PFSK-1 (cell line): ENCODE measurements around the gene HOXA4.

Source experiments
- FOXP2 ChIP-seq: optimal IDR thresholded peaks from 2 replicates; pipeline ENCODE3; 2011; ENCODE audit warnings: borderline replicate concordance, control low read depth, inconsistent platforms; ENCODE audit not compliant: insufficient read depth; ENCODE audit errors: extremely low read length, extremely low read depth
- POLR2AphosphoS5 ChIP-seq: IDR thresholded peaks from 2 replicates; pipeline ENCODE4 v1.6.1; 2012; ENCODE audit warnings: low read depth, mild to moderate bottlenecking, control low read depth, low read length, moderate library complexity
- REST ChIP-seq, 2 experiments: IDR thresholded peaks; 2 replicates each; pipeline versions ENCODE4 v1.6.1 to v1.8.0; 2011 to 2012; ENCODE audit warnings: low read depth in 2 of 2, low read length in 2 of 2, control low read depth in 1 of 2, inconsistent platforms in 1 of 2, mild to moderate bottlenecking in 1 of 2, moderate library complexity in 1 of 2; ENCODE audit not compliant: insufficient read depth in 1 of 2
- SIN3A ChIP-seq: IDR thresholded peaks from 2 replicates; pipeline ENCODE4 v1.6.1; 2012; ENCODE audit warnings: mild to moderate bottlenecking, low read length, moderate library complexity, borderline replicate concordance; ENCODE audit not compliant: insufficient read depth
- TAF1 ChIP-seq: IDR thresholded peaks from 2 replicates; pipeline ENCODE4 v1.6.1; 2012; ENCODE audit warnings: low read length, control low read depth, borderline replicate concordance; ENCODE audit not compliant: insufficient read depth

The HOXA4 gene

GRCh38 chr7:27146491-27147198 is 16.1 kb upstream of the HOXA4 start:
- TF ChIP-seq FOXP2 (no peak), TAF1 (no peak), REST (IDR thresholded peaks at IDR 0.05; ENCODE audit: insufficient read depth in 1 of 2, low read depth in 2 of 2, low read length in 2 of 2) (no peak), POLR2AphosphoS5 (no peak), SIN3A (no peak)

GRCh38 chr7:27145914-27146412 is 15.4 kb upstream of the HOXA4 start:
- TF ChIP-seq TAF1: no peak
- no peak for TF ChIP-seq FOXP2
- TF ChIP-seq SIN3A: no peak
- no peak for TF ChIP-seq REST (IDR thresholded peaks at IDR 0.05; ENCODE audit: insufficient read depth in 1 of 2, low read depth in 2 of 2, low read length in 2 of 2)
- TF ChIP-seq POLR2AphosphoS5: no peak

- TF ChIP-seq POLR2AphosphoS5 (no peak), FOXP2 (no peak), SIN3A (no peak), REST (IDR thresholded peaks at IDR 0.05; ENCODE audit: insufficient read depth in 1 of 2, low read depth in 2 of 2, low read length in 2 of 2) (no peak), TAF1 (no peak)
Observed at GRCh38 chr7:27145165-27145913, 14.8 kb upstream of the HOXA4 start.

- TF ChIP-seq POLR2AphosphoS5 (no peak), TAF1 (no peak), SIN3A (no peak), REST (IDR thresholded peaks at IDR 0.05; ENCODE audit: insufficient read depth in 1 of 2, low read depth in 2 of 2, low read length in 2 of 2) (no peak)
Observed at GRCh38 chr7:27144781-27145164, 14.2 kb upstream of the HOXA4 start.
